ENCODE results near the gene TMEM222.
"Not testable (repeated sequence)": the region's sequence is repeated elsewhere in the genome, so short reads cannot be mapped to it uniquely, and the experiment has no call there.

TMEM222 gene
- long read RNA-seq, donor 1, transcript TMEM222-211 (6 exons, 1,613 nt), result major isoform, 6 of 13 reads
- long read RNA-seq, donor 1, partial matches to known transcripts, result 0 of 13 reads
- long read RNA-seq, donor 1, other reads (novel, unspliced or antisense), result 0 of 13 reads
- long read RNA-seq, donor 2, transcript TMEM222-211 (6 exons, 1,613 nt), result major isoform, 10 of 11 reads
- long read RNA-seq, donor 2, partial matches to known transcripts, result 0 of 11 reads
- long read RNA-seq, donor 2, other reads (novel, unspliced or antisense), result 0 of 11 reads
- long read RNA-seq, donor 3, transcript TMEM222-211 (6 exons, 1,613 nt), result major isoform, 6 of 21 reads
- long read RNA-seq, donor 3, partial matches to known transcripts, result 11 of 21 reads
- long read RNA-seq, donor 3, other reads (novel, unspliced or antisense), result 0 of 21 reads
- long read RNA-seq, donor 4, transcript TMEM222-211 (6 exons, 1,613 nt), result major isoform, 12 of 13 reads
- long read RNA-seq, donor 4, partial matches to known transcripts, result 0 of 13 reads
- long read RNA-seq, donor 4, other reads (novel, unspliced or antisense), result 0 of 13 reads
- long read RNA-seq, donor 5, transcript TMEM222-211 (6 exons, 1,613 nt), result major isoform, 20 of 36 reads
- long read RNA-seq, donor 5, partial matches to known transcripts, result 12 of 36 reads
- long read RNA-seq, donor 5, other reads (novel, unspliced or antisense), result 0 of 36 reads
- long read RNA-seq, donor 6, transcript TMEM222-211 (6 exons, 1,613 nt), result major isoform, 14 of 18 reads
- long read RNA-seq, donor 6, partial matches to known transcripts, result 0 of 18 reads
- long read RNA-seq, donor 6, other reads (novel, unspliced or antisense), result 0 of 18 reads
- long read RNA-seq, donor 7, transcript TMEM222-211 (6 exons, 1,613 nt), result major isoform, 28 of 35 reads
- long read RNA-seq, donor 7, transcript TMEM222-202 (7 exons, 1,665 nt), result minor isoform, 6 of 35 reads
- long read RNA-seq, donor 7, partial matches to known transcripts, result 0 of 35 reads
- long read RNA-seq, donor 7, other reads (novel, unspliced or antisense), result 0 of 35 reads
- long read RNA-seq, donor 8, transcript TMEM222-211 (6 exons, 1,613 nt), result major isoform, 15 of 19 reads
- long read RNA-seq, donor 8, partial matches to known transcripts, result 0 of 19 reads
- long read RNA-seq, donor 8, other reads (novel, unspliced or antisense), result 0 of 19 reads

DNA sequence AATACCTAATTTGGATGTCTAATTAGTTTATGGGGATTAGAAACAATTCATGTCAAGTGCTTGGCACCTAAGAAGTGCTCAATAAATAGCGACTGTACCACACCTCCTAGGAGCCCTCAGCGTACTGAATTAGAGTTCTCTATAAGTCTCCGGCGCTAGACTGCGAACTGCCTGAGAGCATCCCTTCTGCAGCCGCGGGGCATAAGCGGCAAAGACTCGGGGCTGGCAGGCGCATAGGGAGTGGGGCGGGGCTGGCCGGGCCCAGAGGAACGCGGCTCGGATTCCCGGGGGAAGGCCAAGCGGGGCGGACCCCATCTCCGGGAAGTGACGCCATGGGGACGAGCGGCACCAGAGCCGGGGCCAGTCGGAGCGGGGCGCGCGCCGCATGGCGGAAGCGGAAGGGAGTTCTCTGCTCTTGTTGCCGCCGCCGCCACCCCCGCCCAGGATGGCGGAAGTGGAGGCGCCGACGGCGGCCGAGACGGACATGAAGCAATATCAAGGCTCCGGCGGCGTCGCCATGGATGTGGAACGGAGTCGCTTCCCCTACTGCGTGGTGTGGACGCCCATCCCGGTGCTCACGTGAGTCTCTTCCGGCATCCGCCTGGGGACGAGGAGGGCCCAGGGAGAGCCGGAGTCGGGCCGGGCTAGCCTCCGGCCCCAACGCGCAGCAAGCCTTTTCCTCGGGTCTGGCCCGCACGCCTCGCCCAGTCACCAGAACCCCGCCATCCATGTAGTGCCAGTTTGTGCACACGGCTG is at the start of gene TMEM222:
TSS of gene TMEM222 (plus strand) at position 351 of the 756 bp plus-strand sequence. CDS start at position 386, 35 bp downstream.
- DNase-seq, result peak; percentile 93

- no peak for DNase-seq
Observed at GRCh38 chr1:27274204-27274603, 47.8 kb upstream of the TMEM222 start.

GRCh38 chr1:27275696-27276095 is 46.3 kb upstream of the TMEM222 start:
- no peak for DNase-seq

DNA sequence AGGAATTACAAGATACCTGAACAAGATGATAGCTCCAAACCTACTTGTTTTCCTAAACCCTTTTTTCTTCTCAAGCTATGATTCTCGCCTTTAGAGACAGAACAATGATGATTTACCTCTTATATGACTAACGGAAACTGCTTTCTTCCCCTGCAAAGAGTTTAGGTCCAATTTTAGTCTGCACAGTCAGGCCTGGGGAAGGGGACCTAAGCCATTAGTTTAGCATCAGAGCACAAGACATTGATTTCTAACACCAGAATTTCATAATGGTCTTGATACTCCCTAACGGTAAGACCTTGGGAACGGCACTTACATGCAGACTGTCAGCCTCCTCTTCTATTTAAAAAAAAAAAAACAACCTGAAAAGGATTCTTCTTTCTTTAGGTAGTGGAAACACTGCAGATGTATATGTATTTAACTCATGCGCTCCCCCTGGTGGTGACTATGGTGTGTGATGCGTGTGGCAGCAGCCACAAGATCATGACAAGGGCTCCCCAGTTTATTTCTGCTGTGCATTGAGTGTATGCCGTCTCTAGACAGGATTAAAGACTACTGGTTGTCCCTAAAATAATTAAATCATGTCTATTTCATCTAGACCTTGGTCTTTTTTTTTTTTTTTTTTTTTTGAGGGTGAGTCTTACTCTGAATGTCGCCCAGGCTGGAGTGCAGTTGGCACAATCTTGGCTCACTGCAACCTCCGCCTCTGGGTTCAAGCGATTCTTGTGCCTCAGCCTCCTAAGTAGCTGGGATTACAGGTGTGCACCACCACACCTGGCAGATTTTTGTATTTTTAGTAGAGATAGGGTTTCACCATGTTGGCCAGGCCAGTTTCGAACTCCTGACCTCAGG is 37.3 kb upstream of the TMEM222 start:
- no peak for DNase-seq

- no peak for DNase-seq
Observed at GRCh38 chr1:27285274-27285660, 36.7 kb upstream of the TMEM222 start.

- DNase-seq, result not testable (repeated sequence)
Observed at GRCh38 chr1:27285821-27286220, 36.1 kb upstream of the TMEM222 start.

DNA sequence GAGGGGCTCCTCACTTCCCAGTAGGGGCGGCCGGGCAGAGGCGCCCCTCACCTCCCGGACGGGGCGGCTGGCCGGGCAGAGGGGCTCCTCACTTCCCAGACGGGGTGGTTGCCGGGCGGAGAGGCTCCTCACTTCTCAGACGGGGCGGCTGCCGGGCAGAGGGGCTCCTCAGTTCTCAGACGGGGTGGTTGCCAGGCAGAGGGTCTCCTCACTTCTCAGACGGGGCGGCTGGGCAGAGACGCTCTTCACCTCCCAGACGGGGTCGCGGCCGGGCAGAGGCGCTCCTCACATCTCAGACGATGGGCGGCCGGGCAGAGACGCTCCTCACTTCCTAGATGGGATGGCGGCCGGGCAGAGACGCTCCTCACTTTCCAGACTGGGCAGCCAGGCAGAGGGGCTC is 32.8 kb upstream of the TMEM222 start:
- DNase-seq, result not testable (repeated sequence)

DNA sequence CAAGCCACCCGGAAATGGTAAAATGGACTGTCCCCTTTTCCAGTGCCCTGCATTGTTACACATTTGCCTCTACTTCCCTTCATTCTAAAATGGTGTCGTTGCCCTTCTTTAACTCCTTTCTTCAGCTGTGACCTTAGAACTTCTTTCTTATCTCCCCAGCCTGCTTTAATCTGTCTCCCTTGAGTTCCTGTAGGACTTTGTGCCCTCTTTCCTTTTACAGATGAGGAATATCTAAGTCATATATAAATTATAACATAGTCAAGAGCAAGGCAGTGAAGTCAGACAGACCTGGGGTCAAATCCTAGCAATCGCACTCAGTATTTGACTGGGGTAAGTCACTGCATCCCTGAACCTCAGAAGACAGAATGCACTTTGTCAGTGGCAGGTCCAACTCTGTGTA is 31.4 kb upstream of the TMEM222 start:
- DNase-seq, result no peak

GRCh38 chr1:27292106-27292505 is 29.9 kb upstream of the TMEM222 start:
- DNase-seq, result no peak

DNA sequence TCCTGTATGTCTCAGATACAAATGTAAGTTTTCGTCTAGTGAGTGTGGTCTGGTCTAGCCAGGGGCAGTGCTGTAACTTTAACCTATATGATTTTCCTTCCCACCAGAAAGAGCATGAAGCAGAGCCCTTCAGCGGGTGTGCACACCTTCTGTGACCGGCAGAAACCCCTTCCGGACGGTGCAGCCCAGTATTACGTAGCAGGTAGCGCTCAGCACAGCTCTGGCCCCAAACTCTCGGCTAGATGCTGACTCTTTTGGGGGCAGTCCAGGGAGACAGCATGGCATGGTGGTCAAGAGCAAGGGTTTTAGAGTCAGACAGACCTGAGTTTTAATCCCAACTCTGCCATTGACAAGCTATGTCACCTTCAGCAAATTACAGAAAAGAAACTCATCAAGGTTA is 28.0 kb upstream of the TMEM222 start:
- DNase-seq, result no peak

- no peak for DNase-seq
Observed at GRCh38 chr1:27296773-27297291, 25.1 kb upstream of the TMEM222 start.

- no peak for DNase-seq
Observed at GRCh38 chr1:27297903-27298302, 24.1 kb upstream of the TMEM222 start.

DNA sequence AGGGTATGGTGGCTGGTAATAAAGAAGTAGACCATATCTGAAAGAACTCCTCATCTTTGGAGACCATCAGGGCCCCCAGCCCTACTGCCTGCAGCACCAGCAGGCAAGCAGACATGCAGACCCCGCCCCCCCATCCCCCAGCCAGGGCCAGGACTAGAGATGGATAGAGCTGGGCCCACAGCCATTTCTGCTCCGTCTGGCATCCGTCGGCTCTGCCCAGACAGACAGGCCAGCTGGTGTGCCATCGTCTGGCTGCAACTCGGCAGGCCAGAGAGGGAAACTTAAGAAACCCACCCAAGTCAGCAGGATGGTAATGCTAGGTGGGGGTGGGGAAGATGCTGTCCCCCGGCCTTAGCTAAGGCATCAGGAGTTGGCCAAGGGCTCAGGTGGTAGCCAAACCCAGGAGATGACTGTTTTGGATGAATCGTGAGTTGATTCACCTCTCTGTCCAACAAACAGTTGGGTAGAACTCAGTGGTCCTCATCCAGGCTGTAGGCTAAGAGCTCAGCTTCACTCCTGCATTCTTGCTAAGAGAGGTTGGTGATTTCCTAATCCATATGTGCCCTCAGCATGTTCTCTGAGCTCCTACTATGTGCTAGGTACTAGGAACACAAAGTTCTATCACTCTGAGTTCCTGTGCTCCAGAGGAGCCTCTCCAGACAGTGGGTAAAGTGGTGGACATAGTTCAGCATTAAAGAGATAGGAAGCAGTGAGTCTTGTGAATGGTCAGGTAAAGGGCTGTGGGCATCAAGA is 23.2 kb upstream of the TMEM222 start:
- DNase-seq, result no peak

DNA sequence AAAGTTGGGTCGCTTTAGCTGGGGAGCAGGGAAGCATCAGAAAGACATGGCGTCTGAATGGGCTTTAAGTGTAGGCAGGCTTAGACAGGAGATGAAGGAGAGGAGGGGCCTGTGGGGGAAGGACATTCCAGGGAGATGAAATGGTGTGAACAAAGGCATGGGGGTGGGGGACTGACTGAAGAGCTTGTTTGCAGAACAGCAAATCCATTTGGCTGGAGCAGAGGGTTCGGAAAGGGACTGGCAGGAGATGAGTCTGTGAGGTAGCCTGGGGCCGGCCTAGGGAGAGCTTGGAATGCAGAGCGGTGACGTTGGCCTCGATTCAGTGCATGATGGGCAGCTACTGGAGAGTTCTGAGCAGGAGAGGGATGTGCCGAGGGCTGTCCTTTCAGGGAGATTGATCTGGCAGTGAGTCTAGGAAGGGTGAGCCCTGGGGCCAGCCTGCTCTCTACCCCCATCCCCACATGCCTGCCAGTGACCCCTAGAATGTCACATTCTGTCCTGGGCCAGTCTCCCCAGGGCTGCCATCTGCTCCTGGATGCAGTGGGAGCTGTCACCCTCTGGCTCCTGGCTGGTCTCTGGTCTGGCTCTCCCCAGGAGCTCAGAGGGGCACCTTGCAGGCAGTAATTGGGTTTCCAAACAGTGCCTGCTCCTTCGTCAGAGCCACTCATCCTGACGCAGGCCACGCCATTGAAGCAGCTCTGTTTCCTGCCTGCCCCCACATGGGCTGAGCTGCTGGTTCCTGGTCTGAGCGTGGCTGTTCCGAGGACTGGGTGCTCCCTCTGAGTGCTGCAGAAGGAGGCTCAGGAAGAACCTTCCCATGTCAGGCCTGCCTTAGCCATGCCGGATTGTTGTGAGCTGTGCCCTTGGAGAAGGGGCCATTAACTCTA is 22.3 kb upstream of the TMEM222 start:
- peak; percentile 34 for DNase-seq

- DNase-seq, result peak; percentile 88
Observed at GRCh38 chr1:27300341-27301051, 21.5 kb upstream of the TMEM222 start.

- no peak for DNase-seq
Observed at GRCh38 chr1:27301052-27301422, 20.9 kb upstream of the TMEM222 start.

- no peak for DNase-seq
Observed at GRCh38 chr1:27301582-27302199, 20.3 kb upstream of the TMEM222 start.

DNA sequence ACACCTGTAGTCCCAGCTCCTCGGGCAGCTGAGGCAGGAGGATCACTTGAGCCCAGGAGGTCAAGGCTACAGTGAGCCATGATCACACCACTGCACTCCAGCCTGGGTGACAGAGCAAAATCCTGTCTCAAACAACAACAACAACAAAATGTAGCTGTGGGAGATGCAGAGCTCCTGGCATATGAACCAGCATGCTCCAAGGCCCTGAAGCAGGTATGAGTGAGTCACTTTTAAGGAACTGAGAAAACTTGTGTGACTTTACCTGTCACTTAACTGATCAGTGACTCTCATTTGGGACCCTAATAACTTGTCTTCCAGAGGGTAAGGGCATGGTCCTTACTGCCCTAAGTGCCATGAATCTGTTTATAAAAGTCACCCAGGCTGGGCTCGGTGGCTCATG is 19.4 kb upstream of the TMEM222 start:
- no peak for DNase-seq

Data from right kidney (tissue), 9 donors.